GM12878 (cell line): ENCODE measurements around the gene ADAMTSL5. TPM values are rescaled to one million over a fixed set of nuclear protein-coding genes. Genes with fewer than 3 reads are reported as not detected.
"Not testable (repeated sequence)": the region's sequence is repeated elsewhere in the genome, so short reads cannot be mapped to it uniquely, and the experiment has no call there.

Experiments used
- ATAC-seq: fragments of 200-7000 bp; cut with Tn5 transposase; 3 replicates; pipeline ENCODE4 v1.9.1; 2020; ENCODE audit warnings: mild to moderate bottlenecking, moderate library complexity
- BruUV-seq: library from RNA; stranded (reverse); fragments of 400-500 nt; replicated peaks from 2 replicates; lab custom pipeline; 2021; lab: Mats Ljungman, UMichigan
- CTCF ChIA-PET: fragments of 300-600 bp; sonication (Branson Sonifier 250); formaldehyde crosslinking; extraction: SDS; loops from one replicate; lab custom pipeline; 2021; ENCODE audit warnings: inconsistent platforms; lab: Yijun Ruan, JAX
- POLR2A ChIA-PET: fragments of 350-600 bp; formaldehyde crosslinking; extraction: SDS; loops from one replicate; lab custom pipeline; 2021; ENCODE audit warnings: inconsistent platforms; lab: Charles Lee
- RAD21 ChIA-PET: fragments of 300-600 bp; sonication (Branson Sonifier 250); formaldehyde crosslinking; loops from one replicate; lab custom pipeline; 2023; ENCODE audit warnings: antibody characterized with exemption; ENCODE audit not compliant: unreplicated experiment; lab: Charles Lee
- SMC1A ChIA-PET: fragments of 300-600 bp; sonication (Branson Sonifier 250); formaldehyde crosslinking; loops from one replicate; lab custom pipeline; 2023; ENCODE audit not compliant: unreplicated experiment, uncharacterized antibody; lab: Charles Lee
- DNase-seq: peaks from one replicate; pipeline ENCODE4 v3.0.0-alpha.2; 2011; ENCODE audit warnings: low read depth, low spot score
- FAIRE-seq: peaks from 3 replicates; lab custom pipeline; 2011; peaks lifted over from hg19 to GRCh38; lab: Jason Lieb, UNC
- H2AFZ ChIP-seq: 2 replicates; pipeline ENCODE4 v1.6.0; 2011; ENCODE audit warnings: low read depth, low read length, control low read depth; ENCODE audit not compliant: control insufficient read depth
- H3K27ac ChIP-seq: 2 replicates; pipeline ENCODE4 v1.5.1; 2011; ENCODE audit warnings: control low read depth; ENCODE audit not compliant: control insufficient read depth, insufficient read depth
- H3K27me3 ChIP-seq, 2 experiments: replicated peaks in 1 of 2; 2 replicates each; pipeline versions ENCODE4 v1.6.0 to v1.6.1; 2011; ENCODE audit warnings: low read length in 1 of 2; ENCODE audit not compliant: control insufficient read depth in 2 of 2, insufficient read depth in 2 of 2
- H3K36me3 ChIP-seq, 2 experiments: 2 replicates each; pipeline ENCODE4 v1.5.1; 2011; ENCODE audit warnings: low read length in 1 of 2; ENCODE audit not compliant: control insufficient read depth in 2 of 2, insufficient read depth in 2 of 2
- H3K4me1 ChIP-seq: 2 replicates; pipeline ENCODE4 v1.6.1; 2011; ENCODE audit warnings: mild to moderate bottlenecking, low read length, moderate library complexity, mixed read lengths; ENCODE audit not compliant: control insufficient read depth, insufficient read depth
- H3K4me2 ChIP-seq: 2 replicates; pipeline ENCODE4 v1.6.0; 2011; ENCODE audit warnings: control low read depth; ENCODE audit not compliant: control insufficient read depth, insufficient read depth
- H3K4me3 ChIP-seq: fragments of 200-600 bp; sonication (generic); 2 replicates; pipeline ENCODE4 v1.5.1; 2016
- H3K79me2 ChIP-seq: 2 replicates; pipeline ENCODE4 v1.6.0; 2011; ENCODE audit warnings: low read length; ENCODE audit not compliant: control insufficient read depth, insufficient read depth
- H3K9ac ChIP-seq: 2 replicates; pipeline ENCODE4 v1.8.0; 2011; ENCODE audit warnings: low read length, control low read depth, mixed read lengths; ENCODE audit not compliant: control insufficient read depth, insufficient read depth
- H3K9me3 ChIP-seq: replicated peaks from 3 replicates; pipeline ENCODE4 v1.5.1; 2011; ENCODE audit warnings: mild to moderate bottlenecking, low read length; ENCODE audit not compliant: control insufficient read depth, insufficient read depth
- H4K20me1 ChIP-seq: 2 replicates; pipeline ENCODE4 v1.6.0; 2011; ENCODE audit not compliant: control insufficient read depth, insufficient read depth
- BMI1 ChIP-seq: fragments of 450-650 bp; IDR thresholded peaks from 2 replicates; pipeline ENCODE4 v1.6.1; 2016; ENCODE audit warnings: mild to moderate bottlenecking, moderate library complexity, borderline replicate concordance
- BRCA1 ChIP-seq: IDR thresholded peaks from 2 replicates; pipeline ENCODE4 v1.6.1; 2011; ENCODE audit warnings: low read depth, low read length, improper control_type of control experiment
- CEBPB ChIP-seq, 2 experiments: fragments of 150-350 bp in 1 of 2; IDR thresholded peaks; 2 replicates each; pipeline ENCODE4 v1.6.1; 2012 to 2014; ENCODE audit warnings: low read depth in 2 of 2, low read length in 2 of 2, borderline replicate concordance in 1 of 2, inconsistent platforms in 1 of 2
- MEF2A ChIP-seq: IDR thresholded peaks from 2 replicates; pipeline ENCODE4 v1.6.1; 2011; ENCODE audit warnings: low read depth, mild to moderate bottlenecking, low read length, moderate library complexity; ENCODE audit not compliant: insufficient read depth
- RAD51 ChIP-seq: fragments of 450-650 bp; IDR thresholded peaks from 2 replicates; pipeline ENCODE4 v1.6.1; 2016; ENCODE audit warnings: moderate library complexity, mild to moderate bottlenecking, inconsistent platforms
- SUZ12 ChIP-seq: fragments of 200-600 bp; sonication (generic); IDR thresholded peaks from one replicate; pipeline ENCODE4 v1.6.1; 2018; ENCODE audit warnings: antibody characterized with exemption, mild to moderate bottlenecking; ENCODE audit not compliant: unreplicated experiment
- TBL1XR1 ChIP-seq: IDR thresholded peaks from 2 replicates; pipeline ENCODE4 v1.6.1; 2012; ENCODE audit warnings: low read depth, low read length, improper control_type of control experiment
- ZNF274 ChIP-seq: IDR thresholded peaks from one replicate; pipeline ENCODE4 v1.8.0; 2011; ENCODE audit not compliant: insufficient read length, insufficient read depth
- ZNF592 ChIP-seq: fragments of 450-650 bp; IDR thresholded peaks from 2 replicates; pipeline ENCODE4 v1.6.1; 2017; ENCODE audit warnings: mild to moderate bottlenecking, moderate library complexity
- WGBS: methylation state at CpG from one replicate; pipeline ENCODE4 v1.1.6; 2016; ENCODE audit warnings: low lambda C conversion rate; ENCODE audit not compliant: insufficient replicate concordance, insufficient coverage; ENCODE audit errors: missing lambda C conversion rate; 5-methylcytosine and 5-hydroxymethylcytosine counted together
- in situ Hi-C: fragments of 300-500 bp; cut with MboI; formaldehyde crosslinking; loops from 9 replicates; pipeline ENCODE4 v1.14.3; 2018; ENCODE audit warnings: mixed read lengths
- intact Hi-C: fragments of 100-400 bp; cut with micrococcal nuclease; formaldehyde crosslinking; loops from one replicate; pipeline ENCODE4 v1.14.2; 2022; ENCODE audit not compliant: unreplicated experiment
- polyA plus RNA-seq, 11 experiments: library from polyadenylated mRNA; depleted of rRNA in 4 of 11; unstranded in 6 of 11; stranded (reverse) in 5 of 11; fragments of >200 nt; fragmentation: Nextera tagmentation in 4 of 11; fragmentation: Illumina TruSeq in 1 of 11; extraction: Ambion mirVana in 4 of 11; extraction: Trizol in 1 of 11; gene quantifications; 1 replicate in 1 of 11; 2 replicates in 10 of 11; pipeline versions ENCODE4 v1.2.1 to v1.2.3, GENCODE V29; 2011 to 2016; ENCODE audit warnings: inconsistent platforms in 2 of 11, missing spikeins in 2 of 11, low read depth in 1 of 11
- total RNA-seq, 4 experiments: library from RNA; depleted of rRNA in 3 of 4; stranded (reverse); fragments of >200 nt in 3 of 4; fragmentation: Illumina TruSeq in 1 of 4; extraction: Trizol in 1 of 4; gene quantifications; 2 replicates each; pipeline versions ENCODE4 v1.2.1 to v1.2.3, GENCODE V29; 2013 to 2021

Gene ADAMTSL5
- total and polyA plus RNA-seq, 10 of the 15 experiments (the other 5 are each of a cell fraction or from before 2014, with no cell fraction given): 0.04 to 0.83 (median 0.32) TPM; not detected in 4

DNA sequence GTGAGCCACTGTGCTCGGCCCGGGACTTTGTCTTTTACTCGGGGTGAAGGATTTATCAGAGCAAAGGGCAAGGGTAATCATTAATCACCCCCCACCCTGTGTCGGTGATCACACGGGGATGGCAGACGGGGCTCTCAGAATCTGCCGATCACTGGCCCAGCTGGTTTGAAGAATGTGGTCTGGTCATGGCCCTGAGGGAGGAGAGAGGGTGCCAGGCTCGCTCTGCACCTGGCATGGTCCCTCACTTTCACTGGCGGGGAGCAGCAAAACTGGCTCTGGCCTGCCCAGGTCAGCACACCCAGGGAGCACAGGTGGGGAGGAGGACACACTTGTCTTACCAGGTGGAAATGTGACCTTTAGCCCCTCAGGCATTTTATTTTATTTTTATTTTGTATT is 11.6 kb downstream of the ADAMTSL5 start (continued):
- TF ChIP-seq CEBPB (IDR thresholded peaks at IDR 0.05; ENCODE audit: borderline replicate concordance in 1 of 2, low read depth in 2 of 2, low read length in 2 of 2): no peak
- no peak for TF ChIP-seq SUZ12
- TF ChIP-seq MEF2A: no peak
- no peak for TF ChIP-seq BMI1
- TF ChIP-seq ZNF592: no peak
- TF ChIP-seq ZNF274: no peak
- no peak for TF ChIP-seq TBL1XR1
- TF ChIP-seq RAD51: no peak
- TF ChIP-seq BRCA1: no peak

DNA sequence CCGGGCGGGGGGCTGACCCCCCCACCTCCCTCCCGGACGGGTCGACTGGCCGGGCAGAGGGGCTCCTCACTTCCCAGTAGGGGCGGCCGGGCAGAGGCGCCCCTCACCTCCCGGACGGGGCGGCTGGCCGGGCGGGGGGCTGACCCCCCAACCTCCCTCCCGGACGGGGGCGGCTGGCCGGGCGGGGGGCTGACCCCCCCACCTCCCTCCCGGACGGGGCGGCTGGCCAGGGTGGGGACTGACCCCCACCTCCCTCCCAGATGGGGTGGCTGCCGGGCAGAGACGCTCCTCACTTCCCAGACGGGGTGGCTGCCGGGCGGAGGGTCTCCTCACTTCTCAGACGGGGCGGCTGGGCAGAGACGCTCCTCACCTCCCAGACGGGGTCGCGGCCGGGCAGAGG is 13.6 kb downstream of the ADAMTSL5 start:
- H2AFZ ChIP-seq, H3K9ac ChIP-seq, H3K79me2 ChIP-seq, POLR2A ChIA-PET, BruUV-seq, SMC1A ChIA-PET, H3K36me3 ChIP-seq, H3K4me2 ChIP-seq, H3K27ac ChIP-seq, in situ Hi-C loops, ATAC-seq, RAD21 ChIA-PET, CTCF ChIA-PET, H4K20me1 ChIP-seq, H3K27me3 ChIP-seq, DNase-seq, H3K4me1 ChIP-seq, FAIRE-seq, H3K4me3 ChIP-seq, H3K9me3 ChIP-seq, intact Hi-C loops: not testable (repeated sequence)
- WGBS: 87% methylated on average over 6 of the region's 34 CpGs
